CD4-positive, alpha-beta T cell treated with Interleukin-4 for 1 hour (primary cell): Measurements from ENCODE around the gene ZNF521.

ENCODE experiments used
- DNase-seq, 2 donors: peaks; one replicate each; pipeline ENCODE4 v3.0.0-alpha.2; 2020 to 2022

ZNF521 gene

GRCh38 chr18:25111377-25112288 lies 240.3 kb downstream of the ZNF521 start:
- DNase-seq: no peak

- DNase-seq: no peak
These were observed 242.5 kb downstream of the ZNF521 start for GRCh38 chr18:25109484-25109883.

- no peak for DNase-seq
These were observed 248.4 kb downstream of the ZNF521 start for GRCh38 chr18:25103468-25104155.

- no peak for DNase-seq
These were observed 249.3 kb downstream of the ZNF521 start for GRCh38 chr18:25102662-25103061.

GRCh38 chr18:25100418-25100817 lies 251.5 kb downstream of the ZNF521 start:
- DNase-seq: no peak

- DNase-seq: no peak
These were observed 252.1 kb downstream of the ZNF521 start for GRCh38 chr18:25099895-25100294.

GRCh38 chr18:25097569-25098056 lies 254.4 kb downstream of the ZNF521 start:
- DNase-seq: no peak

GRCh38 chr18:25097057-25097456 lies 254.9 kb downstream of the ZNF521 start:
- no peak for DNase-seq

- no peak for DNase-seq
These were observed 258.8 kb downstream of the ZNF521 start for GRCh38 chr18:25093141-25093540.

- no peak for DNase-seq
These were observed 262.5 kb downstream of the ZNF521 start for GRCh38 chr18:25089470-25089869.

GRCh38 chr18:25086876-25087275 lies 265.1 kb downstream of the ZNF521 start:
- DNase-seq: no peak

GRCh38 chr18:25081001-25081400 lies 271.0 kb downstream of the ZNF521 start:
- no peak for DNase-seq

GRCh38 chr18:25080211-25080610 lies 271.8 kb downstream of the ZNF521 start:
- no peak for DNase-seq

GRCh38 chr18:25077944-25078723 lies 273.8 kb downstream of the ZNF521 start:
- DNase-seq: no peak

GRCh38 chr18:25077038-25077943 lies 274.7 kb downstream of the ZNF521 start:
- DNase-seq: no peak

- no peak for DNase-seq
These were observed 276.2 kb downstream of the ZNF521 start for GRCh38 chr18:25075783-25076182.

GRCh38 chr18:25075331-25075730 lies 276.6 kb downstream of the ZNF521 start:
- no peak for DNase-seq

- no peak for DNase-seq
These were observed 277.0 kb downstream of the ZNF521 start for GRCh38 chr18:25074925-25075324.

GRCh38 chr18:25072205-25072604 lies 279.8 kb downstream of the ZNF521 start:
- no peak for DNase-seq

- DNase-seq: no peak
These were observed 284.5 kb downstream of the ZNF521 start for GRCh38 chr18:25067275-25068025.

- DNase-seq: no peak
These were observed 285.4 kb downstream of the ZNF521 start for GRCh38 chr18:25066516-25066915.
